SKM-1 (cell line): Measurements from ENCODE around the gene ROBO3.

Experiments used
- DNase-seq: peaks from one replicate; lab custom pipeline; 2025; ENCODE audit not compliant: unreplicated experiment; lab: John Stamatoyannopoulos, UW

Gene ROBO3

GRCh38 chr11:124875943-124876817 is 10.9 kb downstream of the ROBO3 start:
- DNase-seq, result peak; percentile 67

GRCh38 chr11:124876818-124877630 is 11.8 kb downstream of the ROBO3 start:
- DNase-seq, result no peak

- no peak for DNase-seq
These were observed 12.3 kb downstream of the ROBO3 start for GRCh38 chr11:124877631-124877909.

- DNase-seq, result no peak
These were observed 12.9 kb downstream of the ROBO3 start for GRCh38 chr11:124877910-124878758.

- no peak for DNase-seq
These were observed 13.7 kb downstream of the ROBO3 start for GRCh38 chr11:124878759-124879492.

GRCh38 chr11:124879493-124880289 is 14.5 kb downstream of the ROBO3 start:
- no peak for DNase-seq

- no peak for DNase-seq
These were observed 15.0 kb downstream of the ROBO3 start for GRCh38 chr11:124880290-124880611.

- DNase-seq, result no peak
These were observed 15.7 kb downstream of the ROBO3 start for GRCh38 chr11:124880958-124881357.

GRCh38 chr11:124882339-124883071 is 17.3 kb downstream of the ROBO3 start:
- no peak for DNase-seq

GRCh38 chr11:124884340-124884739 is 19.1 kb downstream of the ROBO3 start:
- DNase-seq, result no peak

GRCh38 chr11:124884869-124885479 is 19.7 kb downstream of the ROBO3 start:
- no peak for DNase-seq

GRCh38 chr11:124886476-124886875 is 21.2 kb downstream of the ROBO3 start:
- DNase-seq, result no peak

GRCh38 chr11:124886978-124887666 is 21.9 kb downstream of the ROBO3 start:
- DNase-seq, result no peak

GRCh38 chr11:124887667-124888013 is 22.4 kb downstream of the ROBO3 start:
- DNase-seq, result no peak

- DNase-seq, result no peak
These were observed 24.2 kb downstream of the ROBO3 start for GRCh38 chr11:124889191-124890091.

- DNase-seq, result no peak
These were observed 24.9 kb downstream of the ROBO3 start for GRCh38 chr11:124890151-124890550.

GRCh38 chr11:124890683-124891372 is 25.6 kb downstream of the ROBO3 start:
- no peak for DNase-seq
